ENCODE measurements around the gene LRATD1. TPM values are rescaled to one million over a fixed set of nuclear protein-coding genes. Genes with fewer than 3 reads are reported as not detected.

LRATD1 gene
- total RNA-seq, 1 experiment from 2014 or later = 35.4 TPM

DNA sequence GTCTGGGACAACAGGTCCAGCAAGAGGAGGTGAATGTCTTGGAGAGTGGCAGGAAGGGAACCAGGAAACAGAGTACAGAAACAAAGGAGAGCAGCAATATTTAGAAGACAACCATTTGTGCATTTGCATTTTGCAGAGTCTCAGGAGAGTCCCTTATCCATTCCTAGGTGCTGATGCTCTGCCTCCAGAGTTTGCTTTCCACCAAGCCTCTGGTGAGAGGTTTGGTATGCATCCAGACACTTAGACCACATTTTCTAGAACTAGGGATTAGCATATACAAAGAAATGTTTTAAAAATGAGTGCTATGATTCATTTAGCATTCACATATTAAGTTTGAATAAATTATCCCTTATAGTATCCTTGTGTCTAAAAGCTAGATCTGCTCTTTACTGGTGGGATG lies 18.5 kb upstream of the LRATD1 start:
- Histone ChIP-seq H3K4me2 (ENCODE audit: low read length) (no peak overlapping the region), H3K36me3 (ENCODE audit: low read depth, low read length) (no peaks in the 10 kb centered on the region), H3F3A (ENCODE audit: low read length, unreplicated experiment) (no peaks in the 10 kb centered on the region), H2AFZ (ENCODE audit: low read length) (no peak overlapping the region), H3K27ac (ENCODE audit: low read length) (no peak overlapping the region), H3K4me1 (ENCODE audit: insufficient read depth, low read length) (no peaks in the 10 kb centered on the region), H4K20me1 (ENCODE audit: low read length) (no peaks in the 10 kb centered on the region), H3K79me2 (ENCODE audit: low read length) (no peaks in the 10 kb centered on the region), H3K4me3 (ENCODE audit: low read length) (no peak overlapping the region), H3K9me2 (replicated peaks; ENCODE audit: low read length) (no peaks in the 10 kb centered on the region), H3K27me3 (ENCODE audit: low read length) (no peaks in the 10 kb centered on the region), H3K9me3 (ENCODE audit: low read length) (no peaks in the 10 kb centered on the region), H3K9ac (ENCODE audit: low read length) (no peak overlapping the region)
- TF ChIP-seq EZH2 (IDR thresholded peaks at IDR 0.05; ENCODE audit: low read length, unreplicated experiment) (no peak), EZH2phosphoT487 (IDR thresholded peaks at IDR 0.05; ENCODE audit: borderline replicate concordance, low read length) (no peak)
- TF ChIP-seq, protein P1, sequence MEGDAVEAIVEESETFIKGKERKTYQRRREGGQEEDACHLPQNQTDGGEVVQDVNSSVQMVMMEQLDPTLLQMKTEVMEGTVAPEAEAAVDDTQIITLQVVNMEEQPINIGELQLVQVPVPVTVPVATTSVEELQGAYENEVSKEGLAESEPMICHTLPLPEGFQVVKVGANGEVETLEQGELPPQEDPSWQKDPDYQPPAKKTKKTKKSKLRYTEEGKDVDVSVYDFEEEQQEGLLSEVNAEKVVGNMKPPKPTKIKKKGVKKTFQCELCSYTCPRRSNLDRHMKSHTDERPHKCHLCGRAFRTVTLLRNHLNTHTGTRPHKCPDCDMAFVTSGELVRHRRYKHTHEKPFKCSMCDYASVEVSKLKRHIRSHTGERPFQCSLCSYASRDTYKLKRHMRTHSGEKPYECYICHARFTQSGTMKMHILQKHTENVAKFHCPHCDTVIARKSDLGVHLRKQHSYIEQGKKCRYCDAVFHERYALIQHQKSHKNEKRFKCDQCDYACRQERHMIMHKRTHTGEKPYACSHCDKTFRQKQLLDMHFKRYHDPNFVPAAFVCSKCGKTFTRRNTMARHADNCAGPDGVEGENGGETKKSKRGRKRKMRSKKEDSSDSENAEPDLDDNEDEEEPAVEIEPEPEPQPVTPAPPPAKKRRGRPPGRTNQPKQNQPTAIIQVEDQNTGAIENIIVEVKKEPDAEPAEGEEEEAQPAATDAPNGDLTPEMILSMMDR (conservative IDR thresholded peaks at IDR 0.05; ENCODE audit: low read depth, low read length) = no peak
- intact Hi-C loops (cut with micrococcal nuclease) = no loop called here
- CTCF ChIA-PET = no interaction called here
- ATAC-seq (no peak), DNase-seq (no peak)
- no TSS peak for BruUV-seq (replicated peaks)
- POLR2A ChIA-PET (ENCODE audit: unreplicated experiment) = no interaction called here

DNA sequence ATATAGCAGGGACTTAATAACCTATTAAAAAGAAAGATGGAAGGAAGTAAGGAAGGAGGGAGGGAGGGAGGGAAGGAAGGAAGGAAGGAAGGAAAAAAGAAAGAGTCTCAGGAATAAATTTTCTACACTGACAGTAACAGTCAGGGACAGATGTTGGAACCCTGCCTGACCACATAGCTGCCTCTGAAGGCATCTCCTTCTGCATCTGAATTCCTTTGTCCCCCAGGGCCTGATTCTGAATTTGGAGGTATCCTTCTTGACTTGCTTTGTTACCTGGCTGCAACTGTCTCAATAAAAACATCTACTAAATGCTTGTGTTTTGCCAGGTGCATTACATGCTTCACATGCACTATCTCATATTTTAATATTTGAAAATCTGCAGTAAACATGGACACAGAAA lies 17.4 kb upstream of the LRATD1 start:
- BruUV-seq (replicated peaks) = no TSS peak
- no peaks in the 10 kb centered on the region for H3K9me3 ChIP-seq (ENCODE audit: low read length)
- H3K9me2 ChIP-seq (replicated peaks; ENCODE audit: low read length) = no peaks in the 10 kb centered on the region
- no peak overlapping the region for H3K4me2 ChIP-seq (ENCODE audit: low read length)
- TF ChIP-seq EZH2phosphoT487 (IDR thresholded peaks at IDR 0.05; ENCODE audit: borderline replicate concordance, low read length) (no peak), EZH2 (IDR thresholded peaks at IDR 0.05; ENCODE audit: low read length, unreplicated experiment) (no peak)
- TF ChIP-seq, protein P1 (conservative IDR thresholded peaks at IDR 0.05; ENCODE audit: low read depth, low read length) = no peak
- ATAC-seq (no peak), DNase-seq (no peak)
- no peaks in the 10 kb centered on the region for H3K79me2 ChIP-seq (ENCODE audit: low read length)
- H3K4me3 ChIP-seq (ENCODE audit: low read length) = no peak overlapping the region
- no peaks in the 10 kb centered on the region for H3K4me1 ChIP-seq (ENCODE audit: insufficient read depth, low read length)
- no peaks in the 10 kb centered on the region for H4K20me1 ChIP-seq (ENCODE audit: low read length)
- ChIA-PET POLR2A (ENCODE audit: unreplicated experiment) (no interaction called here), CTCF (interaction anchor here (0.7 kb wide), 1 partner anchor 19 kb away, joined by 3 read pairs; no protein-coding TSS in a partner anchor)
- H3K27ac ChIP-seq (ENCODE audit: low read length) = no peak overlapping the region
- no peaks in the 10 kb centered on the region for H3F3A ChIP-seq (ENCODE audit: low read length, unreplicated experiment)
- no peaks in the 10 kb centered on the region for H3K36me3 ChIP-seq (ENCODE audit: low read depth, low read length)
- intact Hi-C loops (cut with micrococcal nuclease) = no loop called here
- H2AFZ ChIP-seq (ENCODE audit: low read length) = no peak overlapping the region
- no peaks in the 10 kb centered on the region for H3K27me3 ChIP-seq (ENCODE audit: low read length)
- H3K9ac ChIP-seq (ENCODE audit: low read length) = no peak overlapping the region

DNA sequence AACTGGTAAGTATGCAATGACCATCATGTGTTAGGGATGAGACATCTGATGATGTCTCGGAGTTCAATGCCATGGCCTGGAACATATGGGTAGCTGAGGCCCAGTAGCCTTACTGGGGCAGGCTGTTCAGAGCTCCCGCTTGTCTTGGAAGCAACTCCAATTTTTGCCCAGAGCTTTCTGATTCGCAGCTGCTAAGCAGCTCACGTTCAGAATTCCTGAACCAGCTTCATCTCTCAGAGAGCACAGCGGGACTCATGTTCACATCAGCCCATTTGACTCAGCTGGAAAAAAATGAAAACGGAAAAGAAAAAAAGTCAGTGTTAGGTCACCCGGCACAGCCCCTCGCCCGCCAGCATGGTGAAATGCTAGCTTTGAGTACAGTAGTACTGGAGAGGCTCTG lies 16.8 kb upstream of the LRATD1 start:
- H3K4me3 ChIP-seq (ENCODE audit: low read length) = no peak overlapping the region
- POLR2A ChIA-PET (ENCODE audit: unreplicated experiment) = no interaction called here
- H3K27ac ChIP-seq (ENCODE audit: low read length) = no peak overlapping the region
- H3K4me1 ChIP-seq (ENCODE audit: insufficient read depth, low read length) = no peaks in the 10 kb centered on the region
- no TSS peak for BruUV-seq (replicated peaks)
- CTCF ChIA-PET = interaction anchor here (0.7 kb wide), 1 partner anchor 19 kb away, joined by 3 read pairs; no protein-coding TSS in a partner anchor
- H3K9ac ChIP-seq (ENCODE audit: low read length) = no peak overlapping the region
- no peaks in the 10 kb centered on the region for H3K79me2 ChIP-seq (ENCODE audit: low read length)
- no peaks in the 10 kb centered on the region for H4K20me1 ChIP-seq (ENCODE audit: low read length)
- no peak overlapping the region for H3K4me2 ChIP-seq (ENCODE audit: low read length)
- TF ChIP-seq EZH2 (IDR thresholded peaks at IDR 0.05; ENCODE audit: low read length, unreplicated experiment) = no peak
- no peak for TF ChIP-seq EZH2phosphoT487 (IDR thresholded peaks at IDR 0.05; ENCODE audit: borderline replicate concordance, low read length)
- TF ChIP-seq, protein P1 (conservative IDR thresholded peaks at IDR 0.05; ENCODE audit: low read depth, low read length) = no peak
- no peaks in the 10 kb centered on the region for H3K9me3 ChIP-seq (ENCODE audit: low read length)
- no peak for ATAC-seq
- H3K9me2 ChIP-seq (replicated peaks; ENCODE audit: low read length) = no peaks in the 10 kb centered on the region
- H3K36me3 ChIP-seq (ENCODE audit: low read depth, low read length) = no peaks in the 10 kb centered on the region
- intact Hi-C loops (cut with micrococcal nuclease) = no loop called here
- H3K27me3 ChIP-seq (ENCODE audit: low read length) = no peaks in the 10 kb centered on the region
- DNase-seq = no peak
- no peaks in the 10 kb centered on the region for H3F3A ChIP-seq (ENCODE audit: low read length, unreplicated experiment)
- no peak overlapping the region for H2AFZ ChIP-seq (ENCODE audit: low read length)
